ENCODE data around the gene SYT11.

SYT11 gene

DNA sequence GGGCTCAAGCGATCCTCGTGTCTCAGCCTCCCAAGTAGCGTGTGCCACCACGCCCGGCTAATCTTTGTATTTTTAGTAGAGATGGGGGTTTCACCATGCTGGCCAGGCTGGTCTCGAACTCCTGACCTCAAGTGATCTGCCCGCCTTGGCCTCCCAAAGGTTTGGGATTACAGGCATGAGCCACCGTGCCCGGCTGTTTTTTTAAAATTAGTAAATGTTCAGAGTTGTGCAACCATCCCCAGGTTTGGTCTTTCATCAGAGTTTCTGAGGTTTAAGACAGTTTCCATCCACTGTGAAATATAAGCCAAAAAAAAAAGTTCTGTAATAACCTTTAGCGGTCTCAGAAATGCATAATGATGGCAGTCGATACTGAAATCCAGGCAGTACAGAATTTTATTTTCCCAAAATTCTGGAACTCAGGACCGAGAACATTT lies 550 bp upstream of the SYT11 start:
- H3K27ac ChIP-seq (ENCODE audit: extremely low read depth, low read depth, low read length): no peak overlapping the region; the same call in 1 of the 2 replicates
- H3K4me3 ChIP-seq (ENCODE audit: low read depth, low read length): peak overlapping the region; percentile 52
- POLR2A ChIA-PET: interaction anchor here (1.1 to 1.6 kb wide), 4 partner anchors 11 to 119 kb away, joined by 3 to 6 read pairs (median 4); no protein-coding TSS in a partner anchor
- CTCF ChIA-PET: interaction anchor here (0.5 to 0.6 kb wide), 2 partner anchors 526 to 1428 kb away, joined by 3 to 4 read pairs; no protein-coding TSS in a partner anchor
- TF ChIP-seq ZNF768 (tag by site-specific recombination; IDR thresholded peaks at IDR 0.05): no peak
- TF ChIP-seq ZNF548 (tag by site-specific recombination; IDR thresholded peaks at IDR 0.05): no peak
- no peak for TF ChIP-seq GLI4 (tag by site-specific recombination; IDR thresholded peaks at IDR 0.05)
- TF ChIP-seq ZNF600 (tag by site-specific recombination; IDR thresholded peaks at IDR 0.05): peak; percentile 45; the same call in 1 of the 2 replicates
- no peak for TF ChIP-seq ZSCAN16 (tag by site-specific recombination; IDR thresholded peaks at IDR 0.05)
- TF ChIP-seq ZNF394 (tag by site-specific recombination; IDR thresholded peaks at IDR 0.05; ENCODE audit: borderline replicate concordance): no peak
- TF ChIP-seq KLF10 (tag by site-specific recombination; IDR thresholded peaks at IDR 0.05): peak; percentile 46; the same call in 1 of the 2 replicates
- TF ChIP-seq ZNF585B (tag by site-specific recombination; IDR thresholded peaks at IDR 0.05): no peak
- peak; percentile 46; the same call in 1 of the 2 replicates for TF ChIP-seq ZSCAN23 (tag by site-specific recombination; IDR thresholded peaks at IDR 0.05)
- no peak for TF ChIP-seq ZNF16 (tag by site-specific recombination; IDR thresholded peaks at IDR 0.05; ENCODE audit: low read depth)
- no peak for TF ChIP-seq TRIM28 (IDR thresholded peaks at IDR 0.05; ENCODE audit: borderline replicate concordance, low read length)
- no peak for TF ChIP-seq OVOL3 (tag by site-specific recombination; IDR thresholded peaks at IDR 0.05)
- TF ChIP-seq, protein P1, sequence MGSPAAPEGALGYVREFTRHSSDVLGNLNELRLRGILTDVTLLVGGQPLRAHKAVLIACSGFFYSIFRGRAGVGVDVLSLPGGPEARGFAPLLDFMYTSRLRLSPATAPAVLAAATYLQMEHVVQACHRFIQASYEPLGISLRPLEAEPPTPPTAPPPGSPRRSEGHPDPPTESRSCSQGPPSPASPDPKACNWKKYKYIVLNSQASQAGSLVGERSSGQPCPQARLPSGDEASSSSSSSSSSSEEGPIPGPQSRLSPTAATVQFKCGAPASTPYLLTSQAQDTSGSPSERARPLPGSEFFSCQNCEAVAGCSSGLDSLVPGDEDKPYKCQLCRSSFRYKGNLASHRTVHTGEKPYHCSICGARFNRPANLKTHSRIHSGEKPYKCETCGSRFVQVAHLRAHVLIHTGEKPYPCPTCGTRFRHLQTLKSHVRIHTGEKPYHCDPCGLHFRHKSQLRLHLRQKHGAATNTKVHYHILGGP (tag by site-specific recombination; IDR thresholded peaks at IDR 0.05): no peak
- TF ChIP-seq ZNF354C (tag by site-specific recombination; IDR thresholded peaks at IDR 0.05; ENCODE audit: borderline replicate concordance, low read depth): no peak
- no peak for TF ChIP-seq REPIN1 (tag by site-specific recombination; IDR thresholded peaks at IDR 0.05; ENCODE audit: low read depth)
- no peak for TF ChIP-seq ZNF169 (tag by site-specific recombination; IDR thresholded peaks at IDR 0.05)
- TF ChIP-seq, protein P2, sequence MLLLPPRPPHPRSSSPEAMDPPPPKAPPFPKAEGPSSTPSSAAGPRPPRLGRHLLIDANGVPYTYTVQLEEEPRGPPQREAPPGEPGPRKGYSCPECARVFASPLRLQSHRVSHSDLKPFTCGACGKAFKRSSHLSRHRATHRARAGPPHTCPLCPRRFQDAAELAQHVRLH (tag by site-specific recombination; IDR thresholded peaks at IDR 0.05): 0 out of 2 replicates have a peak, but pooled peaks have one; percentile 18
- peak; percentile 57 for TF ChIP-seq ZNF335 (tag by site-specific recombination; conservative IDR thresholded peaks at IDR 0.05)
- TF ChIP-seq, protein P3, sequence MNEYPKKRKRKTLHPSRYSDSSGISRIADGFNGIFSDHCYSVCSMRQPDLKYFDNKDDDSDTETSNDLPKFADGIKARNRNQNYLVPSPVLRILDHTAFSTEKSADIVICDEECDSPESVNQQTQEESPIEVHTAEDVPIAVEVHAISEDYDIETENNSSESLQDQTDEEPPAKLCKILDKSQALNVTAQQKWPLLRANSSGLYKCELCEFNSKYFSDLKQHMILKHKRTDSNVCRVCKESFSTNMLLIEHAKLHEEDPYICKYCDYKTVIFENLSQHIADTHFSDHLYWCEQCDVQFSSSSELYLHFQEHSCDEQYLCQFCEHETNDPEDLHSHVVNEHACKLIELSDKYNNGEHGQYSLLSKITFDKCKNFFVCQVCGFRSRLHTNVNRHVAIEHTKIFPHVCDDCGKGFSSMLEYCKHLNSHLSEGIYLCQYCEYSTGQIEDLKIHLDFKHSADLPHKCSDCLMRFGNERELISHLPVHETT (tag by site-specific recombination; IDR thresholded peaks at IDR 0.05): 0 out of 2 replicates have a peak, but pooled peaks have one; percentile 25
- TF ChIP-seq, protein P4, sequence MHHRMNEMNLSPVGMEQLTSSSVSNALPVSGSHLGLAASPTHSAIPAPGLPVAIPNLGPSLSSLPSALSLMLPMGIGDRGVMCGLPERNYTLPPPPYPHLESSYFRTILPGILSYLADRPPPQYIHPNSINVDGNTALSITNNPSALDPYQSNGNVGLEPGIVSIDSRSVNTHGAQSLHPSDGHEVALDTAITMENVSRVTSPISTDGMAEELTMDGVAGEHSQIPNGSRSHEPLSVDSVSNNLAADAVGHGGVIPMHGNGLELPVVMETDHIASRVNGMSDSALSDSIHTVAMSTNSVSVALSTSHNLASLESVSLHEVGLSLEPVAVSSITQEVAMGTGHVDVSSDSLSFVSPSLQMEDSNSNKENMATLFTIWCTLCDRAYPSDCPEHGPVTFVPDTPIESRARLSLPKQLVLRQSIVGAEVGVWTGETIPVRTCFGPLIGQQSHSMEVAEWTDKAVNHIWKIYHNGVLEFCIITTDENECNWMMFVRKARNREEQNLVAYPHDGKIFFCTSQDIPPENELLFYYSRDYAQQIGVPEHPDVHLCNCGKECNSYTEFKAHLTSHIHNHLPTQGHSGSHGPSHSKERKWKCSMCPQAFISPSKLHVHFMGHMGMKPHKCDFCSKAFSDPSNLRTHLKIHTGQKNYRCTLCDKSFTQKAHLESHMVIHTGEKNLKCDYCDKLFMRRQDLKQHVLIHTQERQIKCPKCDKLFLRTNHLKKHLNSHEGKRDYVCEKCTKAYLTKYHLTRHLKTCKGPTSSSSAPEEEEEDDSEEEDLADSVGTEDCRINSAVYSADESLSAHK (tag by site-specific recombination; IDR thresholded peaks at IDR 0.05): 0 out of 2 replicates have a peak, but pooled peaks have one; percentile 23
- peaks cover 3% of the 10 kb centered on the region; the same call in 1 of the 2 replicates for H3K4me1 ChIP-seq (ENCODE audit: control insufficient read depth, insufficient read depth, low read length)
- no peaks in the 10 kb centered on the region for H3K9me3 ChIP-seq (ENCODE audit: control insufficient read depth, insufficient read depth, low read depth, low read length)
- peaks cover 11 to 17% of the 10 kb centered on the region in 2 experiments; a peak in 2 of 3 replicates for H3K36me3 ChIP-seq (ENCODE audit: control insufficient read depth in 2 of 2, insufficient read depth in 1 of 2, low read length in 2 of 2)

All from HEK293 (cell line).